NB4 (cell line): ENCODE measurements around the gene FFAR1.

Experiments used
- MYC ChIP-seq: IDR thresholded peaks from 2 replicates; pipeline ENCODE4 v1.6.1; 2011; ENCODE audit warnings: low read depth, low read length
- POLR2A ChIP-seq: IDR thresholded peaks from 2 replicates; pipeline ENCODE4 v1.6.1; 2011; ENCODE audit warnings: mild to moderate bottlenecking; ENCODE audit not compliant: insufficient read length; ENCODE audit errors: extremely low read depth
- TF ChIP-seq, protein P1 (sequence below): IDR thresholded peaks from one replicate; pipeline ENCODE4 v1.5.1; 2012; ENCODE audit warnings: low read depth, low read length
- TF ChIP-seq, protein P2 (sequence below): IDR thresholded peaks from 2 replicates; pipeline ENCODE4 v1.6.1; 2011; ENCODE audit warnings: low read depth, low read length

- TF ChIP-seq POLR2A (no peak), MYC (no peak)
- TF ChIP-seq, protein P1, sequence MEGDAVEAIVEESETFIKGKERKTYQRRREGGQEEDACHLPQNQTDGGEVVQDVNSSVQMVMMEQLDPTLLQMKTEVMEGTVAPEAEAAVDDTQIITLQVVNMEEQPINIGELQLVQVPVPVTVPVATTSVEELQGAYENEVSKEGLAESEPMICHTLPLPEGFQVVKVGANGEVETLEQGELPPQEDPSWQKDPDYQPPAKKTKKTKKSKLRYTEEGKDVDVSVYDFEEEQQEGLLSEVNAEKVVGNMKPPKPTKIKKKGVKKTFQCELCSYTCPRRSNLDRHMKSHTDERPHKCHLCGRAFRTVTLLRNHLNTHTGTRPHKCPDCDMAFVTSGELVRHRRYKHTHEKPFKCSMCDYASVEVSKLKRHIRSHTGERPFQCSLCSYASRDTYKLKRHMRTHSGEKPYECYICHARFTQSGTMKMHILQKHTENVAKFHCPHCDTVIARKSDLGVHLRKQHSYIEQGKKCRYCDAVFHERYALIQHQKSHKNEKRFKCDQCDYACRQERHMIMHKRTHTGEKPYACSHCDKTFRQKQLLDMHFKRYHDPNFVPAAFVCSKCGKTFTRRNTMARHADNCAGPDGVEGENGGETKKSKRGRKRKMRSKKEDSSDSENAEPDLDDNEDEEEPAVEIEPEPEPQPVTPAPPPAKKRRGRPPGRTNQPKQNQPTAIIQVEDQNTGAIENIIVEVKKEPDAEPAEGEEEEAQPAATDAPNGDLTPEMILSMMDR, result no peak
- TF ChIP-seq, protein P2, sequence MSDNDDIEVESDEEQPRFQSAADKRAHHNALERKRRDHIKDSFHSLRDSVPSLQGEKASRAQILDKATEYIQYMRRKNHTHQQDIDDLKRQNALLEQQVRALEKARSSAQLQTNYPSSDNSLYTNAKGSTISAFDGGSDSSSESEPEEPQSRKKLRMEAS, result no peak
These were observed 48.7 kb downstream of the FFAR1 start for GRCh38 chr19:35396240-35396885.
